GM23338 (cell line): ENCODE results near the gene VDAC1.

Experiments
- CREB1 ChIP-seq: fragments of 250-450 bp; sonication (Bioruptor Pico); IDR thresholded peaks from 2 replicates; pipeline ENCODE4 v1.5.0; 2020; ENCODE audit warnings: low read depth, mild to moderate bottlenecking, moderate library complexity
- EZH2 ChIP-seq: fragments of 200-600 bp; sonication (generic); IDR thresholded peaks from one replicate; pipeline ENCODE4 v1.8.0; 2017; ENCODE audit warnings: antibody characterized with exemption, mild to moderate bottlenecking, low read depth; ENCODE audit not compliant: unreplicated experiment
- JUNB ChIP-seq: IDR thresholded peaks from one replicate; pipeline ENCODE4 v1.6.1; 2016; ENCODE audit warnings: antibody characterized with exemption; ENCODE audit not compliant: unreplicated experiment
- POLR2AphosphoS5 ChIP-seq: IDR thresholded peaks from 2 replicates; pipeline ENCODE4 v1.6.1; 2016; ENCODE audit warnings: antibody characterized with exemption, low read depth
- TF ChIP-seq, protein P1 (sequence below), 2 experiments: fragments of 200-600 bp in 1 of 2; sonication (generic) in 1 of 2; conservative IDR thresholded peaks; 2 replicates each; pipeline versions ENCODE4 v1.5.1 to v1.6.1; 2016 to 2017; ENCODE audit warnings: antibody characterized with exemption in 2 of 2, low read depth in 2 of 2, mild to moderate bottlenecking in 2 of 2, moderate library complexity in 1 of 2
- TF ChIP-seq, protein P2 (sequence below): IDR thresholded peaks from one replicate; pipeline ENCODE4 v1.6.1; 2018; ENCODE audit warnings: antibody characterized with exemption; ENCODE audit not compliant: unreplicated experiment

DNA sequence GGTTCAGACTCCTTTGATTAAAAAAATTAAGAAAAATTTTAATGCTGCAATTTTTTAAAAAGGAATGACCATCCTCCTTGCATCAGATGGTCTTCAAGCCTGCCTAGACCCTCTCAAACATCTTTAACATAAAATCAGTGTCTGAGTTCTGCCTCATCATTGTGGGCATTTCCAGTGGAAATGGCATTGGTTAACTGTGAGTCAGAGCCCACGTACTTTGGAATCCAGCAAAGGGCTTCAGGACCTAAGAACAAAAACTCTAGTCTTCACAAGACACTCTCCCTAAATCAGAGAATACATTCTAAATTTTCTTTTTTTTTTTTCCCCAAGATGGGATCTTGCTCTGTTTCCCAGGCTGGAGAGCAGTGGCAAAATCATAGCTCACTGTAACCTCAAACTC lies 26.9 kb downstream of the VDAC1 start:
- TF ChIP-seq, protein P1, sequence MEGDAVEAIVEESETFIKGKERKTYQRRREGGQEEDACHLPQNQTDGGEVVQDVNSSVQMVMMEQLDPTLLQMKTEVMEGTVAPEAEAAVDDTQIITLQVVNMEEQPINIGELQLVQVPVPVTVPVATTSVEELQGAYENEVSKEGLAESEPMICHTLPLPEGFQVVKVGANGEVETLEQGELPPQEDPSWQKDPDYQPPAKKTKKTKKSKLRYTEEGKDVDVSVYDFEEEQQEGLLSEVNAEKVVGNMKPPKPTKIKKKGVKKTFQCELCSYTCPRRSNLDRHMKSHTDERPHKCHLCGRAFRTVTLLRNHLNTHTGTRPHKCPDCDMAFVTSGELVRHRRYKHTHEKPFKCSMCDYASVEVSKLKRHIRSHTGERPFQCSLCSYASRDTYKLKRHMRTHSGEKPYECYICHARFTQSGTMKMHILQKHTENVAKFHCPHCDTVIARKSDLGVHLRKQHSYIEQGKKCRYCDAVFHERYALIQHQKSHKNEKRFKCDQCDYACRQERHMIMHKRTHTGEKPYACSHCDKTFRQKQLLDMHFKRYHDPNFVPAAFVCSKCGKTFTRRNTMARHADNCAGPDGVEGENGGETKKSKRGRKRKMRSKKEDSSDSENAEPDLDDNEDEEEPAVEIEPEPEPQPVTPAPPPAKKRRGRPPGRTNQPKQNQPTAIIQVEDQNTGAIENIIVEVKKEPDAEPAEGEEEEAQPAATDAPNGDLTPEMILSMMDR (conservative IDR thresholded peaks at IDR 0.05; ENCODE audit: low read depth in 2 of 2), result no peak
- TF ChIP-seq POLR2AphosphoS5 (no peak), JUNB (no peak), EZH2 (no peak), CREB1 (CRISPR knock-in tag) (no peak)
- TF ChIP-seq, protein P2, sequence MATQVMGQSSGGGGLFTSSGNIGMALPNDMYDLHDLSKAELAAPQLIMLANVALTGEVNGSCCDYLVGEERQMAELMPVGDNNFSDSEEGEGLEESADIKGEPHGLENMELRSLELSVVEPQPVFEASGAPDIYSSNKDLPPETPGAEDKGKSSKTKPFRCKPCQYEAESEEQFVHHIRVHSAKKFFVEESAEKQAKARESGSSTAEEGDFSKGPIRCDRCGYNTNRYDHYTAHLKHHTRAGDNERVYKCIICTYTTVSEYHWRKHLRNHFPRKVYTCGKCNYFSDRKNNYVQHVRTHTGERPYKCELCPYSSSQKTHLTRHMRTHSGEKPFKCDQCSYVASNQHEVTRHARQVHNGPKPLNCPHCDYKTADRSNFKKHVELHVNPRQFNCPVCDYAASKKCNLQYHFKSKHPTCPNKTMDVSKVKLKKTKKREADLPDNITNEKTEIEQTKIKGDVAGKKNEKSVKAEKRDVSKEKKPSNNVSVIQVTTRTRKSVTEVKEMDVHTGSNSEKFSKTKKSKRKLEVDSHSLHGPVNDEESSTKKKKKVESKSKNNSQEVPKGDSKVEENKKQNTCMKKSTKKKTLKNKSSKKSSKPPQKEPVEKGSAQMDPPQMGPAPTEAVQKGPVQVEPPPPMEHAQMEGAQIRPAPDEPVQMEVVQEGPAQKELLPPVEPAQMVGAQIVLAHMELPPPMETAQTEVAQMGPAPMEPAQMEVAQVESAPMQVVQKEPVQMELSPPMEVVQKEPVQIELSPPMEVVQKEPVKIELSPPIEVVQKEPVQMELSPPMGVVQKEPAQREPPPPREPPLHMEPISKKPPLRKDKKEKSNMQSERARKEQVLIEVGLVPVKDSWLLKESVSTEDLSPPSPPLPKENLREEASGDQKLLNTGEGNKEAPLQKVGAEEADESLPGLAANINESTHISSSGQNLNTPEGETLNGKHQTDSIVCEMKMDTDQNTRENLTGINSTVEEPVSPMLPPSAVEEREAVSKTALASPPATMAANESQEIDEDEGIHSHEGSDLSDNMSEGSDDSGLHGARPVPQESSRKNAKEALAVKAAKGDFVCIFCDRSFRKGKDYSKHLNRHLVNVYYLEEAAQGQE, result no peak
